NCI-H187 treated with DMSO at 0.1 percent for 48 hours (cell line): ENCODE data around the gene ZFYVE21.
"Not testable (repeated sequence)": the region's sequence is repeated elsewhere in the genome, so short reads cannot be mapped to it uniquely, and the experiment has no call there.

Source experiments
- DNase-seq: peaks from one replicate; lab custom pipeline; 2025; lab: John Stamatoyannopoulos, UW

Gene ZFYVE21

DNA sequence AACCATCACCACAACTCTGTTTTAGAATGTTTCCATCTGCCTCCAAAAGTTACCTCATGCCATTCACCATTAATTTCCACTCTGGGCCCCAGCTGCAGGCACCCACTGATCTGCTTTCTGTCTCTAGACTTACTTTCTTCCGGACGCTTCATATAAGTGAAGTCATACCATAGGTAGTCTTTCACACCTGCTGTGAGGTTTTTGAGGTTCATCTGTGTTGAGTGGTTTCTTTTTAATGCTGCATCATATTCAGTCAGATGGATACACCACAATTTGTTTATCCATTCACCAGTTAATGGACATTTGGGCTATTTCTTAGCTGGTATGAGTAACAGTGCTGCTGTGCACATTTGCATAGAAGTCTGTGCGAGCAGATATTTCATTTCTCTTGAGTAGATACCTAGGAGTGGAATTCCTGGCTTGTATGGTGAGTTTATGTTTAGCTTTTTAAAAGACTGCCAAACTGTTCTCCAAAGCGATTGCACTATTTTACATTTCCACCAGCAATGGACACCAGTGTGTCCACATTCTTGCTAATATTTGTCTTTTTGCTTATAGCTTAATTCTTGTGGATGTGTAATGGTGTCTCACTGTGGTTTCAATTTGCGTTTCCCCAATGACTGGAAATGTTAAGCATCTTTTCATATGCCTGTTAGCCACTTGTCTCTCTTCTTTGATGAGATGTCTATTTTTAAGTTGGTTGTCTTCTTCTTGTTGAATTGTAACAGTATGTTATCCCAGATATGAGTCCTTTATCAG, 48.3 kb downstream of the ZFYVE21 start:
- DNase-seq, result no peak

DNA sequence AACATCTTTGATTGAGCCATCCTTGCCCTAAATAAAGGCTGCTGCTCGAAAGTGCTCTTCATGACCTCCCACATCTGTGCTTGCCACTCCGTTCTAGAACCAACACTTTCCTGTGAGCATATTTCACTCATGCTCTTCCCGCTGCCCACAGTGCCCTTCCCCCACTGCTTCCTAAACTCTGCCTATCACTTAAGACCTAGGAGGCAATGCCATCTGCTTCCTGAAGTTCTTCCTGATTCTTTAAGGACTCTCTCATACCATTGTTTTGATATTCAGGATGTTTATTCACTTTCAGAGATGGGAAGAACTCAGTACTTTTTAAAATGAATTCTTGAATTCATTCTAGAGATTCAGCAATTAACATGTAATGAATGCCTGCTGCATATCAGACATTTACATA, 49.9 kb downstream of the ZFYVE21 start:
- DNase-seq, result no peak

GRCh38 chr14:103767336-103767894, 51.8 kb downstream of the ZFYVE21 start:
- no peak for DNase-seq

GRCh38 chr14:103770500-103770899, 54.9 kb downstream of the ZFYVE21 start:
- no peak for DNase-seq

DNA sequence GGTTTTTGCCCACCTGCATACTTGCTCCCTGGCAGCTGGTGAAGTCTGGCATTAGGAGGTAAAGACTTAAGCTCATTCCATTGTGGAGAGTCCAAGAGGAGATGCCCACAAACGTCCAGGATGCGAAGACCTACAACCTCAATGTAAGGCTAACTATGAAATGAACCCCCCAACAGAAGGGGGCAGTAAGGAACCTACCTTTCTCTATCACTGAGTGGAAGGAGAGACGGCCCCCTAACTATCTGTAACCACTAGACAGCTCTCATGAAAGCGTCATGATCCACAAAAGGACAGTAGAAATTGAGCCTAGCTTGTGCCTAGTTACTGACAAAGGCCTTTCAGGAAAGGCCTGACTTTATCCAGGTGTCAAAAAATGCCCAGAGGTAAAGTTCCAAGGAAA, 55.3 kb downstream of the ZFYVE21 start:
- no peak for DNase-seq

GRCh38 chr14:103772078-103772712, 56.6 kb downstream of the ZFYVE21 start:
- no peak for DNase-seq

DNA sequence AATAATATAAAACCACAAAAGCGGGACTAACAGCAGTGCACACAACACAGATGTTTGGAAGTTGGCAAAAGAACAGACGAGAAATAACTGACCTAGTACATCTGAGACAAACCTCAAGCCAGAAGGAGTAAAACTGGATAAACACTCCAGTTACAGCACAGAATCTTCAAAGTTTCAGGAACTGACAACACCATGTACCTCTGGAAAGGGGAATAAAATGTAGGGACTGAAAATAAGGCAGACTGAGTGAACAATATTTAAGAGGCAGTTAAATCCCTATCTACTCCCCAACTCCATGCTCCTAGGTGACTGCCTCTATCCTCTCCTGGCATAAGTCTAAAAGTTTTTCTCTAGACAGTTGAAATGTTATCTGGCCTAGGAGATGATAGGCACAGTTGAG, 57.9 kb downstream of the ZFYVE21 start:
- no peak for DNase-seq

- no peak for DNase-seq
These were observed 59.9 kb downstream of the ZFYVE21 start for GRCh38 chr14:103775506-103775905.

GRCh38 chr14:103776319-103776718, 60.7 kb downstream of the ZFYVE21 start:
- not testable (repeated sequence) for DNase-seq

DNA sequence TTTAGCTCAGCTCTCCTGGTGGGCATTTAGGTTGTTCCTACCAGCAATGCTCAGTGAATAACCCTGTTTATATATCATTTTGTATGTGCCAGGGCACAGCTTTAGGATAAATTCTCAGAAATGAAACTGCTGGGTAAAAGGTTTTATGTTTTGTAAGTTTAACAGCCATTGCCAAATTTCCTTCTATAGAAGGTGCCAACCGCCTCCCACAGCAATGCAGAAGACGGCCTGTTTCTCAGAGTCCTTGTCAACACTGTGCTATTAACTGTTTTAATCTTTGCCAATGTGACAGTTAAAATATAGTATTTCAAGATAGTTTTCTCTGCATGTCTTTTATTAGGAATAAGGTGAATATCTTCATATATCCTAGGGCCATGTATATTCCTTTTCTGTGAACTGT, 66.8 kb downstream of the ZFYVE21 start:
- no peak for DNase-seq
